ENCODE data around the gene CHRNE.
A peak's percentile ranks its signal among the peaks of the same experiment; 100 is the strongest.

CHRNE gene

GRCh38 chr17:4938069-4938491 is 35.2 kb upstream of the CHRNE start:
- Histone ChIP-seq H2AK5ac (ENCODE audit: low read depth, low read length) (no peak overlapping the region), H3K27ac (replicated peaks; ENCODE audit: low read length) (no peak overlapping the region), H3K18ac (ENCODE audit: low read length) (no peak overlapping the region), H3K9me3 (replicated peaks in 1 of 2; ENCODE audit: control insufficient read depth in 2 of 2, insufficient read depth in 1 of 2, low read depth in 1 of 2, low read length in 2 of 2) (no peaks in the 10 kb centered on the region), H3K27me3 (ENCODE audit: control insufficient read depth in 3 of 3, insufficient read depth in 3 of 3, low read depth in 1 of 3, low read length in 3 of 3) (no peaks in the 10 kb centered on the region), H4K91ac (ENCODE audit: low read depth, low read length, poor library complexity) (peak overlapping the region; percentile 73), H2BK5ac (ENCODE audit: low read length) (peak overlapping the region; percentile 43), H3K23ac (ENCODE audit: low read depth, low read length, poor library complexity) (peak overlapping the region; percentile 23), H2BK15ac (ENCODE audit: low read length) (peak overlapping the region; percentile 25), H3K14ac (ENCODE audit: low read length) (no peak overlapping the region), H3K4me1 (ENCODE audit: control insufficient read depth in 2 of 2, insufficient read depth in 1 of 2, low read depth in 1 of 2, low read length in 2 of 2) (peaks cover 11 to 12% of the 10 kb centered on the region in 2 donors), H3K36me3 (replicated peaks in 1 of 2; ENCODE audit: control insufficient read depth in 2 of 2, insufficient read depth in 2 of 2, low read length in 2 of 2) (peaks cover 29 to 49% of the 10 kb centered on the region in 2 donors), H3K79me1 (ENCODE audit: low read depth, low read length) (peaks cover 17% of the 10 kb centered on the region), H3K4ac (ENCODE audit: low read length) (no peak overlapping the region), H4K8ac (ENCODE audit: low read depth, low read length) (no peak overlapping the region), H2AFZ (ENCODE audit: low read length) (no peak overlapping the region), H3K4me3 (ENCODE audit: low read length in 2 of 2) (peak overlapping the region in 1 of 2 donors; percentile 93), H2BK120ac (ENCODE audit: low read depth, low read length) (no peak overlapping the region), H3K9ac (ENCODE audit: low read depth, low read length, poor library complexity) (peak overlapping the region; percentile 56), H3K4me2 (ENCODE audit: insufficient read depth, low read length, poor library complexity, severe bottlenecking) (no peak overlapping the region), H2BK12ac (ENCODE audit: low read length) (no peak overlapping the region)
- WGBS, 2 donors (ENCODE audit: extremely low coverage in 2 of 2, insufficient read length in 2 of 2, insufficient replicate concordance in 1 of 2), result no CpG with 5 or more reads among the region's 11 CpGs
- DNase-seq (ENCODE audit: low spot score), result no peak

- Histone ChIP-seq H2AFZ (ENCODE audit: low read length) (no peak overlapping the region), H4K91ac (ENCODE audit: low read depth, low read length, poor library complexity) (no peak overlapping the region), H2AK5ac (ENCODE audit: low read depth, low read length) (no peak overlapping the region), H2BK12ac (ENCODE audit: low read length) (no peak overlapping the region), H3K23ac (ENCODE audit: low read depth, low read length, poor library complexity) (no peak overlapping the region), H3K36me3 (replicated peaks in 1 of 2; ENCODE audit: control insufficient read depth in 2 of 2, insufficient read depth in 2 of 2, low read length in 2 of 2) (peaks cover 24 to 44% of the 10 kb centered on the region in 2 donors), H3K18ac (ENCODE audit: low read length) (no peak overlapping the region), H3K4me1 (ENCODE audit: control insufficient read depth in 2 of 2, insufficient read depth in 1 of 2, low read depth in 1 of 2, low read length in 2 of 2) (peaks cover 11 to 12% of the 10 kb centered on the region in 2 donors), H3K79me1 (ENCODE audit: low read depth, low read length) (peaks cover 17% of the 10 kb centered on the region), H3K9ac (ENCODE audit: low read depth, low read length, poor library complexity) (no peak overlapping the region), H4K8ac (ENCODE audit: low read depth, low read length) (no peak overlapping the region), H3K4ac (ENCODE audit: low read length) (no peak overlapping the region), H2BK120ac (ENCODE audit: low read depth, low read length) (no peak overlapping the region), H3K27me3 (ENCODE audit: control insufficient read depth in 3 of 3, insufficient read depth in 3 of 3, low read depth in 1 of 3, low read length in 3 of 3) (no peaks in the 10 kb centered on the region), H3K27ac (replicated peaks; ENCODE audit: low read length) (no peak overlapping the region), H2BK15ac (ENCODE audit: low read length) (no peak overlapping the region), H3K9me3 (replicated peaks in 1 of 2; ENCODE audit: control insufficient read depth in 2 of 2, insufficient read depth in 1 of 2, low read depth in 1 of 2, low read length in 2 of 2) (no peaks in the 10 kb centered on the region), H3K14ac (ENCODE audit: low read length) (no peak overlapping the region), H2BK5ac (ENCODE audit: low read length) (peak overlapping the region; percentile 43), H3K4me3 (ENCODE audit: low read length in 2 of 2) (no peak overlapping the region), H3K4me2 (ENCODE audit: insufficient read depth, low read length, poor library complexity, severe bottlenecking) (no peak overlapping the region)
- DNase-seq (ENCODE audit: low spot score), result no peak
- no CpG with 5 or more reads among the region's 16 CpGs for WGBS, 2 donors (ENCODE audit: extremely low coverage in 2 of 2, insufficient read length in 2 of 2, insufficient replicate concordance in 1 of 2)
Observed at GRCh38 chr17:4937553-4937952, 34.7 kb upstream of the CHRNE start.

- Histone ChIP-seq H3K4me3 (ENCODE audit: low read length in 2 of 2) (no peak overlapping the region), H2BK12ac (ENCODE audit: low read length) (no peak overlapping the region), H2BK15ac (ENCODE audit: low read length) (no peak overlapping the region), H2BK120ac (ENCODE audit: low read depth, low read length) (no peak overlapping the region), H2AK5ac (ENCODE audit: low read depth, low read length) (no peak overlapping the region), H3K27me3 (ENCODE audit: control insufficient read depth in 3 of 3, insufficient read depth in 3 of 3, low read depth in 1 of 3, low read length in 3 of 3) (no peaks in the 10 kb centered on the region), H2BK5ac (ENCODE audit: low read length) (no peak overlapping the region), H3K14ac (ENCODE audit: low read length) (no peak overlapping the region), H3K18ac (ENCODE audit: low read length) (no peak overlapping the region), H3K79me1 (ENCODE audit: low read depth, low read length) (peaks cover 17% of the 10 kb centered on the region), H4K8ac (ENCODE audit: low read depth, low read length) (no peak overlapping the region), H3K9ac (ENCODE audit: low read depth, low read length, poor library complexity) (no peak overlapping the region), H2AFZ (ENCODE audit: low read length) (no peak overlapping the region), H3K4me2 (ENCODE audit: insufficient read depth, low read length, poor library complexity, severe bottlenecking) (no peak overlapping the region), H3K4ac (ENCODE audit: low read length) (no peak overlapping the region), H3K4me1 (ENCODE audit: control insufficient read depth in 2 of 2, insufficient read depth in 1 of 2, low read depth in 1 of 2, low read length in 2 of 2) (peaks cover 11 to 12% of the 10 kb centered on the region in 2 donors), H3K9me3 (replicated peaks in 1 of 2; ENCODE audit: control insufficient read depth in 2 of 2, insufficient read depth in 1 of 2, low read depth in 1 of 2, low read length in 2 of 2) (no peaks in the 10 kb centered on the region), H3K27ac (replicated peaks; ENCODE audit: low read length) (no peak overlapping the region), H3K36me3 (replicated peaks in 1 of 2; ENCODE audit: control insufficient read depth in 2 of 2, insufficient read depth in 2 of 2, low read length in 2 of 2) (peaks cover 18 to 34% of the 10 kb centered on the region in 2 donors), H4K91ac (ENCODE audit: low read depth, low read length, poor library complexity) (no peak overlapping the region), H3K23ac (ENCODE audit: low read depth, low read length, poor library complexity) (no peak overlapping the region)
- no CpG with 5 or more reads among the region's 3 CpGs for WGBS, 2 donors (ENCODE audit: extremely low coverage in 2 of 2, insufficient read length in 2 of 2, insufficient replicate concordance in 1 of 2)
- no peak for DNase-seq (ENCODE audit: low spot score)
Observed at GRCh38 chr17:4936436-4936835, 33.5 kb upstream of the CHRNE start.

GRCh38 chr17:4935650-4936049 is 32.8 kb upstream of the CHRNE start:
- Histone ChIP-seq H2AK5ac (ENCODE audit: low read depth, low read length) (no peak overlapping the region), H4K91ac (ENCODE audit: low read depth, low read length, poor library complexity) (no peak overlapping the region), H3K36me3 (replicated peaks in 1 of 2; ENCODE audit: control insufficient read depth in 2 of 2, insufficient read depth in 2 of 2, low read length in 2 of 2) (peaks cover 18 to 34% of the 10 kb centered on the region in 2 donors), H2BK5ac (ENCODE audit: low read length) (no peak overlapping the region), H3K9me3 (replicated peaks in 1 of 2; ENCODE audit: control insufficient read depth in 2 of 2, insufficient read depth in 1 of 2, low read depth in 1 of 2, low read length in 2 of 2) (no peaks in the 10 kb centered on the region), H2BK120ac (ENCODE audit: low read depth, low read length) (no peak overlapping the region), H2BK12ac (ENCODE audit: low read length) (no peak overlapping the region), H3K23ac (ENCODE audit: low read depth, low read length, poor library complexity) (no peak overlapping the region), H3K14ac (ENCODE audit: low read length) (no peak overlapping the region), H4K8ac (ENCODE audit: low read depth, low read length) (no peak overlapping the region), H3K79me1 (ENCODE audit: low read depth, low read length) (peaks cover 14% of the 10 kb centered on the region), H3K18ac (ENCODE audit: low read length) (no peak overlapping the region), H3K9ac (ENCODE audit: low read depth, low read length, poor library complexity) (peak overlapping the region; percentile 61), H3K4me3 (ENCODE audit: low read length in 2 of 2) (no peak overlapping the region), H3K27ac (replicated peaks; ENCODE audit: low read length) (no peak overlapping the region), H3K4me2 (ENCODE audit: insufficient read depth, low read length, poor library complexity, severe bottlenecking) (no peak overlapping the region), H2AFZ (ENCODE audit: low read length) (no peak overlapping the region), H2BK15ac (ENCODE audit: low read length) (no peak overlapping the region), H3K4me1 (ENCODE audit: control insufficient read depth in 2 of 2, insufficient read depth in 1 of 2, low read depth in 1 of 2, low read length in 2 of 2) (peaks cover 8% of the 10 kb centered on the region in 2 donors), H3K4ac (ENCODE audit: low read length) (no peak overlapping the region), H3K27me3 (ENCODE audit: control insufficient read depth in 3 of 3, insufficient read depth in 3 of 3, low read depth in 1 of 3, low read length in 3 of 3) (no peaks in the 10 kb centered on the region)
- DNase-seq (ENCODE audit: low spot score), result no peak

Data from neuronal stem cell (in vitro differentiated cells).